Colonic mucosa (tissue), 4 donors: ENCODE data around the gene ARHGEF19. TPM values are rescaled to one million over a fixed set of nuclear protein-coding genes. Genes with fewer than 3 reads are reported as not detected.
A peak's percentile ranks its signal among the peaks of the same experiment; 100 is the strongest.

ENCODE experiments used
- DNase-seq: peaks from one replicate; pipeline ENCODE4 v3.0.0-alpha.2; 2020
- H3K27ac ChIP-seq: fragments of 200-600 bp; one replicate; pipeline ENCODE4 v1.8.0; 2021
- H3K27me3 ChIP-seq: fragments of 200-600 bp; one replicate; pipeline ENCODE4 v1.8.0; 2021
- H3K36me3 ChIP-seq: fragments of 200-600 bp; one replicate; pipeline ENCODE4 v1.8.0; 2021
- H3K4me1 ChIP-seq: fragments of 200-600 bp; one replicate; pipeline ENCODE4 v1.8.0; 2021; ENCODE audit warnings: mild to moderate bottlenecking
- H3K4me3 ChIP-seq: fragments of 200-600 bp; one replicate; pipeline ENCODE4 v1.8.0; 2021
- H3K9ac ChIP-seq, 2 donors: one replicate each; pipeline ENCODE4 v1.7.0; 2013; ENCODE audit warnings: control low read depth in 2 of 2, low read depth in 2 of 2, low read length in 2 of 2
- H3K9me3 ChIP-seq: fragments of 200-600 bp; one replicate; pipeline ENCODE4 v1.8.0; 2021
- intact Hi-C: fragments of 100-400 bp; cut with DNase I; formaldehyde crosslinking; loops from one replicate; pipeline ENCODE4 v1.14.1; 2022
- total RNA-seq, 2 donors: library from RNA; stranded (reverse); fragmentation: NEBNext Ultra II Directional in 1 of 2; extraction: Animal tissue kit (Norgen Biotek cat#: 25700) in 1 of 2; gene quantifications; one replicate each; pipeline ENCODE4 v1.2.1, GENCODE V29; 2021
- TF ChIP-seq, protein P1 (sequence below): fragments of 200-600 bp; IDR thresholded peaks from one replicate; pipeline ENCODE4 v1.8.0; 2022; ENCODE audit warnings: antibody characterized with exemption, mild to moderate bottlenecking
- donor health status: healthy.
- donor health status: DM: no; HTN: no; CAD: no.
- donor health status: DM: no; HTN: no; CAD: no.

Gene ARHGEF19
- total RNA-seq, 2 donors from 2014 or later: 5.8 to 9.0 TPM

DNA sequence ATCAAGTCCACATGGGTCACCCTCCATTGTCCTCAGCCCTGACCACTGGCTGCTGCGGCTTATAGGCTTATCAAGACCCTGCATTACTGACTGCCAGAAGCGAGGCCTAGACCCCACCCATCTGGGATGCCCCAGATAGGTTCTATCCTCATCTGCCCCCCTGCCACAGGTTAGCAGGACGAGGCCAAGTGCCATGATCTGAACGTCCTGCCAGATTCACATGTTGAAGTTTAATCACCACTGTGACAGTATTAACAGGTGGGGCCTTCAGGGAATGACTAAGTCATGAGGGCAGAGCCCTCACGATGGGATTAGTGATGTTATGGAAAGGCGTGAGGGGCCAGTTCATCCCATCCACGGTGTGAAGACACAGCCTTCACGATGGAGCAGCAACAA lies 30.8 kb upstream of the ARHGEF19 start:
- Histone ChIP-seq H3K9me3 (no peaks in the 10 kb centered on the region), H3K36me3 (no peaks in the 10 kb centered on the region), H3K27ac (no peak overlapping the region), H3K4me3 (no peak overlapping the region), H3K9ac (no peak overlapping the region), H3K27me3 (no peaks in the 10 kb centered on the region), H3K4me1 (peaks cover 6% of the 10 kb centered on the region)
- TF ChIP-seq, protein P1, sequence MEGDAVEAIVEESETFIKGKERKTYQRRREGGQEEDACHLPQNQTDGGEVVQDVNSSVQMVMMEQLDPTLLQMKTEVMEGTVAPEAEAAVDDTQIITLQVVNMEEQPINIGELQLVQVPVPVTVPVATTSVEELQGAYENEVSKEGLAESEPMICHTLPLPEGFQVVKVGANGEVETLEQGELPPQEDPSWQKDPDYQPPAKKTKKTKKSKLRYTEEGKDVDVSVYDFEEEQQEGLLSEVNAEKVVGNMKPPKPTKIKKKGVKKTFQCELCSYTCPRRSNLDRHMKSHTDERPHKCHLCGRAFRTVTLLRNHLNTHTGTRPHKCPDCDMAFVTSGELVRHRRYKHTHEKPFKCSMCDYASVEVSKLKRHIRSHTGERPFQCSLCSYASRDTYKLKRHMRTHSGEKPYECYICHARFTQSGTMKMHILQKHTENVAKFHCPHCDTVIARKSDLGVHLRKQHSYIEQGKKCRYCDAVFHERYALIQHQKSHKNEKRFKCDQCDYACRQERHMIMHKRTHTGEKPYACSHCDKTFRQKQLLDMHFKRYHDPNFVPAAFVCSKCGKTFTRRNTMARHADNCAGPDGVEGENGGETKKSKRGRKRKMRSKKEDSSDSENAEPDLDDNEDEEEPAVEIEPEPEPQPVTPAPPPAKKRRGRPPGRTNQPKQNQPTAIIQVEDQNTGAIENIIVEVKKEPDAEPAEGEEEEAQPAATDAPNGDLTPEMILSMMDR: no peak
- intact Hi-C loops: loop anchor here (5.0 kb wide), 1 partner anchor 46 kb away; no protein-coding TSS in a partner anchor
- DNase-seq: no peak

DNA sequence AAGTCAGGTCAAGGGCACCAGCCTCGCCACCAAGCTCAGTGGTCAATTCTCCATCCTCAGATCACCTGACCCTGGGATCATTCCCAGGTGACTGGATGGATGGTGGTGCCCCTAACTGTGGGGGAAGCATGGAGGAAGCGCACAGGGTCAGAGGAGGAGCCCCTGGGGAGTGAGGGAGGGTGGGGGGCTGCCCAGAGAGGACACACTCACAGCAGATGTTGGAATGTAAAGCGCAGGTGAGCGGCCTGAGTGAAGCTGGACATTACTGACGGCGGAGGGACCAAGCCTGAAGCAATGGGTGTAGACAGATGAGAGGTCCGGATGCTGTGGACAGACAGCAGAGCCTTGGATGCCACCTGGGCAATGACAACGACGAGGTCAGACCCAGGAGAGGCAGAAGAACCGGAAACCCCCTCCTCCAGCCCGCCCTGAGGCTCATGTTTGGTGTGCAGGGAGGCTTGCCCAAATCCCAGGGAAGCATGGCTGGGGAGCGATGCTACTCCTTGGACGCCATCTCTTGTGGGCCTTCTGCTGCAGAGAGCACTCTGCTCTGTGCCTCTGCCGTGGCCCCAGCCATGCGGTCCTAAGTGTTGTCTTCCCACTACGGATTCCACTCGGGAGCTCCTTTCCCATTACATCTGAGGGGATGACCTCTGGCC lies 30.2 kb upstream of the ARHGEF19 start:
- TF ChIP-seq, protein P1: no peak
- peaks cover 1% of the 10 kb centered on the region for H3K4me1 ChIP-seq
- intact Hi-C loops: loop anchor here (5.0 kb wide), 1 partner anchor 45 kb away; no protein-coding TSS in a partner anchor
- H3K9me3 ChIP-seq: no peaks in the 10 kb centered on the region
- no peaks in the 10 kb centered on the region for H3K27me3 ChIP-seq
- DNase-seq: no peak
- H3K9ac ChIP-seq: no peak overlapping the region
- no peak overlapping the region for H3K4me3 ChIP-seq
- no peak overlapping the region for H3K27ac ChIP-seq
- H3K36me3 ChIP-seq: no peaks in the 10 kb centered on the region

DNA sequence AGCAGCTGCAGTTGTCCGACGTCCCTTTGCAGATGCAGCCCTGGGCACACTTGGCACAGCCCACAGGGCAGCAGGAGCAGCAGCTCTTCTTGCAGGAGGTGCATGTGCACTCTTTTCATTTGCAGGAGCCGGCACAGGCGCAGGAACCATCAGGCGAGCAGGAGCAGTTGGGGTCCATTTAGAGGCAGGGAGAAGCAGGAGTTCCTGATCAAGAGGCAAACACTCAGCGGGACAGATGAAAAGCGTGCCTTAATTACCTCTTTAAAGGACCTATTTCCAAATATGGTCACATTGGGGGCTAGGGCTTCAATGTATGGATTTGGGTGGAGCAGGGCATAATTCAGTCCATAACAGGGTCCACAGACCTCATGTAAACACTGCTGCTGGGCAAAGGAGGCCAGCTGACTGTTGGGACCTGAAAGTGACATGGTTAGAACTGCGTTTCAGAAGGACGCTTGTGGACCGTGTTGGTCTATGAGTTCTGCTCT lies 28.8 kb upstream of the ARHGEF19 start:
- no peak for DNase-seq
- intact Hi-C loops: loop anchor here (5.0 kb wide), 1 partner anchor 44 kb away; no protein-coding TSS in a partner anchor
- H3K27me3 ChIP-seq: no peaks in the 10 kb centered on the region
- H3K36me3 ChIP-seq: no peaks in the 10 kb centered on the region
- no peak overlapping the region for H3K9ac ChIP-seq
- peaks cover 5% of the 10 kb centered on the region for H3K4me1 ChIP-seq
- TF ChIP-seq, protein P1: no peak
- no peak overlapping the region for H3K4me3 ChIP-seq
- H3K9me3 ChIP-seq: no peaks in the 10 kb centered on the region
- H3K27ac ChIP-seq: no peak overlapping the region

DNA sequence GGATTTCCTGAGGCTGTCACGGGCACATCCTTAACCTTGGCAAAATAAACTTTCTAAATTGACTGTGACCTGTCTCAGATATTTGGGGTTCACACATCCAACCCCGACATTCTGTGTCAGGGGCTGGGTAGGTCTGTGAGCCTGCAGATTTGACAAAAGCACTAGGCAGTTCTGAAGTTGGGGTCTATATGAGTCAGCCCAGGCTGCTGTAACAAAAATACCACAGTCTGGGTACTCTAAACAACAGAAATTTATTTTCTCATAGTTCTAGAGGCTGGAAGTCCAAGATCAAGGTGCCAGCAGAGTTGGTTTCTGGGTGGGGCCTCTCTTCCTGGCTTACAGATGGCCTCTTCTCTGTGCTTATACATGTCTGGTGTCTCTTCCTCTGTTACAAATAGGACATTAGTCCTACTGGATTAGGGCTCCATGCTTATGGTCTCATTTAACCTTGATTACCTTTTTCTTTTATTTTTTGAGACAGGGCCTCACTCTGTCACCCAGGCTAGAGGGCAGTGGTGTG lies 27.6 kb upstream of the ARHGEF19 start:
- DNase-seq: no peak
- Histone ChIP-seq H3K27ac (no peak overlapping the region), H3K4me1 (peaks cover 11% of the 10 kb centered on the region), H3K4me3 (no peak overlapping the region), H3K27me3 (no peaks in the 10 kb centered on the region), H3K9ac (no peak overlapping the region), H3K9me3 (no peaks in the 10 kb centered on the region), H3K36me3 (no peaks in the 10 kb centered on the region)
- intact Hi-C loops: loop anchor here (5.0 kb wide), 1 partner anchor 43 kb away; no protein-coding TSS in a partner anchor
- TF ChIP-seq, protein P1: no peak

DNA sequence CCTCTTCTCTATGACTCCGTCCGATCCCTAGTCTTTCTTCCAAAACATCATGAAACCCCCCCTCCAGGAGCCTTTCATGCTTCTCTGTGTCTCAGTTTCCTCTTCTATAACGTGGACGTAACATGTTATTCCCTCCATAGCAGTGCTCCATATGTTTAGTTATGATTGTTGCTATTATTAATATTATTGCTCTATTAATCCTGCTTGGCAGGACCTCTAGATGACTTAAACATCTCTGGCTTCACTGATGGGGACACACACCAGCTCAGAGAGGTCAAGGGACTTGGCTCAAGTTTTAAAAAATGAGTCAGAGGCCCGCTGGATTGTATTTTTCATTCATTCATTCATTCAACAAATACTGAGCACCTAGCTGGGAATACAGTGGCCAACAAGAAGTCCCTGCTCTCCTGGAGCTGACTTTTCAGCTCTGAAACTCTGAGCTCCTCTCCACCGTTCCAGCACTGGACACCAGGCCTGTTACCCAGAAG lies 24.9 kb upstream of the ARHGEF19 start:
- intact Hi-C loops: no loop called here
- peak overlapping the region; percentile 49 for H3K4me3 ChIP-seq
- peak overlapping the region; percentile 68 for H3K27ac ChIP-seq
- peaks cover 11% of the 10 kb centered on the region for H3K4me1 ChIP-seq
- no peak for DNase-seq
- H3K36me3 ChIP-seq: no peaks in the 10 kb centered on the region
- no peaks in the 10 kb centered on the region for H3K9me3 ChIP-seq
- H3K27me3 ChIP-seq: no peaks in the 10 kb centered on the region
- H3K9ac ChIP-seq: peak overlapping the region; percentile 30 to 96
- TF ChIP-seq, protein P1: no peak
